ENCODE measurements around the gene BABAM1.
A peak's percentile ranks its signal among the peaks of the same experiment; 100 is the strongest.
"Not testable (repeated sequence)": the region's sequence is repeated elsewhere in the genome, so short reads cannot be mapped to it uniquely, and the experiment has no call there.

The BABAM1 gene

DNA sequence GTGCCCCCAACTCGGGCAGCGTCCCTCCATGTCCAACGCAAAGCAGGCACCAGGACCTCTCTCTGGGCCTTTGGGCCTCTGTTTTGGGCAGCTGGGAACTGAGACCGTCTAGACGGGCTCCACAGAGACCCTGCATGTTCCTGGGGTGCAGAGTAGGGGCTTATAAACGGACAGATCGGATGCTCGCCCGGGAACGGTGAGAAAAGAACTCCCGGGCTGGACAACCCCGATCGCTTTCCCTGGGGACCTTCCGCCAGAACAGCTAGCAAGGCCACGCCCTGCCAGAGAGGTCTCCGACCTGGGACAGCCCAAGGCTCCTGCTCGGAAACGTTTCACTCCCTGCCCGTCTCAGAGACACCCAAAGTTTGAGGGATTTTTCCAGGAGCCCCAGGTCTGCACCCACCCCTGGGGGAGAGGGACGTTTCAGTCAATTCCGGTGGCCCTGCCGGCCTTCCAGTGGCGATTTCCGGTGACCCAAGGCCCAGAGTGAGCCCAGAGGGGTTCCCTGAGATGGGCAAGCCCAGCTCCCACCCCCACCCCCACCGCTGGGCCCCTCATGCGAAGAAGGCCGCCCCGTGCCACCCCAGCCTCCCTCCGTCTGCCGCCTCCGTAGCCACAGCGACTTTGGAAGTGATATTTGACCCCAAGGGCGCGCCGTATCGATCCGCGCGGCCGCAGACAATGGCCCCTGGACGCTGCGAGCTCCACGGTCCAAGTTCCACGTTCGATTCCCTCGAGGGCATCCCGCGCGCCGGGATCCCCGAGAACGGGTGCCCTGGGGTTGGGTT is 23.2 kb upstream of the BABAM1 start:
- DNase-seq: no peak

DNA sequence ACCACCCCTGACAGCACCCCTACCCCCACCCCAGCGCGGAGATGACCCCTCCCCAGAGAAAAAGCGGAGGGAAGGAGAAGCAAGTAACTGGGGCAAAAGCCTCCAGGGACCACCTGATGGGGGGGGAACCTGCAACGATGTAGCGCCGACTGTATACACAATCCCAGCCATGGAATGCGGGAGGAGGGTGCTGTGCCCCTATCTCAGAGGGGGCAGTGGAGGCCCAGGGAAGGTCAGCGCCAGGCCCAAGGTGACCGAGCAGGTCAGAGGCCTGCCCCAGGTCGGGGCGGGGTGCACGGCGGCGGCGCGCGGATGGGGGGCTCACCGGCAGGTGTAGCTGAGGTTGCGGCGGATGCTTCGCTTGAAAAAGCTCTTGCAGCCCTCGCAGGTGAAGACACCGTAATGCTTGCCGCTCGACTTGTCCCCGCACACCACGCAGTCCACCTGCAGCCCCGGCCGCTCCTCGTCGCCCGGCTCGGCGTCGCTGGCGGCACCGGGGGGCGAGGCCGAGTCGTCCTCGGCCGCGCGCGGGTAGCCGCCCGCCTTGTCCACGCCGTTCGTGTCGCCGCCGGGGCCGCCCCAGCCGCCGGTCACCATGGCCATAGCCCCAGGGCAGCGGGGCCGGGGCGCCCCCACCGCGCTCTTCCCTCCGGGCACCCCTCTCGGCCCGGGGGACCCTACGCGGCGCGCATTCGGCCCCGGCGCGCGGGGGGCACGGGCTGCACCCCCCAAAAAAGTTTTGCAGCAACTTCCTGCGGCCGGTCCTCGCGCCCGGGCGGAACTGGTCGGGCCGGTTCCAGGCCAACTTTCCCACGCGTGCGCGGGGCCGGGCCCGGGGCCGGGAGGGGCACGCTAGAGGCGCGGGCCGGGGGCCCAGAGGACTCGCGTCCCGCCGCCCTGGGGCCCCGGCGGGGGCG is 22.4 kb upstream of the BABAM1 start:
- DNase-seq: no peak

DNA sequence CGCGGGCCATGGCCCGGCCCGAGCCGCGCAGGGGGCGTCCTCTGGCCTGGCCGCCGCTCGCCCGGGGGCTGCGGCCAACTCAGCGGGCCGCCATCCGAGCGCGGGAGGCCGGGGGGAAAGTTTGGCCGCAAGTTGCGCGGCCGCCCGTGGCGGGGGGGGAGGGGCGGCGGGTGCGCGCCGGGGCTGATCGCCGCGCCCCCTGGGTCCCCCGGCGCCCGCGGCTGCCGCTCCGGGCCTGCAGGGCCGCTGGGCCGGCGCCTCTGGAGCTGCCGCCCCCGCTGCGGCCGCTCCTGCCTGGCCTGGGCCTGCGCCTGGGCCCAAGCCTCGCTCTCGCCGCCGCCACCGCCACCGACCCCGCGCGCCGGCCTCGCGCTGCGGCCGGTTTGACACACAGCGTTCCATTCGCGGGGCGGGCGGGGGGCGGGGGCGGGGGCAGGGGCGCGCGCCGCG is 21.7 kb upstream of the BABAM1 start, which contains the start of gene NR2F6:
NR2F6 (minus strand) TSS at position 385 of the 450 bp plus-strand sequence. CDS start 699 bp downstream, outside the sequence.
- no peak for DNase-seq

DNA sequence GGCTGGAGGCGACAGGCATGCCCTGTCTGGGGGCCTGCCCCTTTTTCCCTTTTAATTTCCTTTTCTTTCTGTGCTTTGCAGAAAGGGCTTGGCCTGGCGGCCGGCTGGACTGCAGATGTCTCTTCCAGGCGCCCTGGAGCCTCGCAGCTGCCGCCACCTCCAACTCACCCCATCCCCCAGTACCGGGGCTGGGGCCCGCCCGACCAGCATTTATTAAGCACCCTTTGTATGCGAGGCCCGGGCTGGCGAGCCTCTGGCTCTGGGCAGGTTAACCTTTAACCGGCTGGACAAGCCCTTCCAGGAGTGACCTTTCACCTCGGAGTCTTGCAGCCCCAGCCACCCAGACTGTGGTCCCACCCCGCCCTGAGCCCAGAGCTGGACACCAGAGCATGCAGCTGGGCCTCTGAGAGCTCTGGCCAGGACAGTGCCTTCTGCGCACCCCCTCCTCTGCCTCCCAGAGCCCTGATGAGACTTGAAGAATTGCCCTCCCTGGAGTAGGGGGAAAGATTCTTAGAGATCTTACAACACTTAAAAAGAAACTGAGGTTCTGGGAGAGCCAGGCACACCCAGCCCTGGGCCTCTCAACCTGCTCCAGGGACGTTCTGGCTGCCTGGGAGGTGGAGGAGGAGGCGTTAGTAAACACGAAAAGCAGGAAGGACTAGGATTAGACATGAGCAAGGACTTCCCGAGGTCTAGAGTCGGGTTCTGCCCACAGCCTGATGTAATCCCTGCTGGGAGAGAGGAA is 20.4 kb upstream of the BABAM1 start:
- DNase-seq: no peak

DNA sequence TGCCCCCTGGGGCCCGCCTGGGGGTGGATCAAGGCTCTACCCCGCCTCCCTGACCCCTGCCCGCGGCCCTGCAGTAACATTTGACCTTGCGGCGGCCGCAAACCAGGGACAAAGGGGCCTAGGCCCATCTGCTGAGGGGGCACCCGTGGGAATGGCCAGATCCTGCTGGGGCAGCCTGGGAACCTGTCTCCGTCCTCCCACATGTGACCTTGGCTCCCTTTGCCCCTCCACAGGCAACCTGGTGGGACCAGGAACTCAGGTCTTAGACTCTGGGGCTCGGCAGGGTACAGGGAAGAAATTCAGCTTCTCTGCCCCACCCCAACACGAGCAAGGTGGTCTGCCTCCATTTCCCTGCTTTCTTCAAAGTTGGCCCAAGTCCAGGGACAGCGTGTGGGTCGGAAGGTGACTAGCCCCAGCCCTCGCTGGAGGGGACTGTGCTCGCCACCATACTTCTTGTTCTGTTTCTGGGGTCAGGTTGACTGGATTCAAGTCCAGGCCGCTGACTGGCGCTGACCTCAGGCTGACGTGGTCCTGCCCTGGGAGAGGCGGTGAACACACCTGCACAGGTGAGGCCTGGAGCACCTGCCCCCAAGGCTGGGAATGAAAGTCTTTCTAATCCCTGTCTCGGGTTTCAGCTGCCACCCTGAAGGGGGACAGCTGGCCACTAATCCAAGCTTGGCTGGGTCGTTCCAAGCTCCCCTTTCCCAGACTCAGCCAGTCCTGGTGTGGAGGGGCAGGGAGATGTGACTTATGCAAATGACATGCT is 19.0 kb upstream of the BABAM1 start:
- no peak for DNase-seq

DNA sequence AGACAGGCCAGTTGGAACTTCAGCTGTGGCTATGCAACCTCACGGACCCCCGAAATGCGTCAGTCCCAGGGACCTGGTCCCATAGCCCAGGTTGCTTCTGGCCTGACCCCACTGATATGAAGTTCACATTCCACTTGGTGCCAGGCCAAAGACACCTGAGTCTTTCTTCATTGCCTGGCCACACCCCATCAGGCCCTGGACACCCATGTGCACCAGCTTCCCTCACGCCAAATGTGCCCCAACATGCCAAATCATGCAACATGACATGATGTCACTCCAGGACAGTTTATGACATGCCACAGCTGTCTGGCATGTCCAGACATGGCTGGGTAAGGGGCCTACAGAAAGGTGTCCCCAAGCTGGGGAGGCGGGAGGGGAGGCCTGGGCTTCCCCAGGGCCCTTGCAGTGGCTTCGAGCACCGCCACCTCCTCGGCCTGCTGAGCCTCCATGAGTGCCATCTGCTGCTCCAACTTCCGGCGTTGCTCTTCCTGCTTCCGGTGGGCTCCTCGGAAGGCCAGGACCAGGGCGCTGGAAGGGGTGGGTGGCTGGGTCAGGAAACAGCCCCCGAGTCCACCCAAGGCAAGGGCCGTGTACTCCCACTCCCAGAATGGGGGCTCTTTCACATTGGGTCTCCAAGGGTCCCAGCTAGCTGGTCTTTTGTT is 17.2 kb upstream of the BABAM1 start:
- DNase-seq: no peak

DNA sequence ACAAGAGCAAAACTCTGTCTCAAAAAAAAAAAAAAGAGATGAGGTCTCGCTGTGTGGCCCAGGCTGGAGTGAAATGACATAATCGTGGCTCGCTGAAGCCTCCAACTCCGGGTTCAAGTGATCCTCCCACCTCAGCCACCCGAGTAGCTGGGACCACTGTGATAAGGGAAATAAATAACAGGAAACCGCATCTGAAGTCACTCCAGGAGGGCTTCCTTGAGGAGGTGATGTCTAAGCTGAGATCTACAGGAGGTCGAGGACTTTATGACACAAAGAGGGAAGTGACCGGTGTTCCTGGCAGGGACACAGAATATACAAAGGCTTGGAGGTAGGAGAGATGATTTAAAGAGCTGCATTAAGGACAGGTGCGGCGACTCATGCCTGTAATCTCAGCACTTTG is 12.6 kb upstream of the BABAM1 start:
- no peak for DNase-seq

DNA sequence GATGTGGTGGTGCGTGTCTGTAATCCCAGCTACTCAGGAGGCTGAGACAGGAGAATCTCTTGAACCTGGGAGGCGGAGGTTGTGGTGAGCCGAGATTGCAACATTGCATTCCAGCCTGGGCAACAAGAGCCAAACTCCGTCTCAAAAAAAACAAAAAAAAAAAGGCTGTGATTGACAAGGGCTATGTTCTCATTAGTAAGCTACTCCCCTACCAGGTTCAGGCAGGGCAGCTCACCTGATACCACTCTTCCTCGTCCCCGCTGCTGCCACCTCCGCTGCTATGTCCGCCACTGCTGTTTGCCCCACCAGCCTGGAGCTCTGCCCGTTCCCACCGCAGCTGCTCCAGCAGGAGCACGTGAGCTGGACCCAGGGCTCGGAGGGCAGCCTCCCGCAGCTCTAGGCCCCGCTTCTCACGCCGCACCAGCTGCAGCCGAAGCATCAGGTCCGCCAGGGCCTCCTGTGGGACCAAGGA is 12.1 kb upstream of the BABAM1 start:
- DNase-seq: no peak

DNA sequence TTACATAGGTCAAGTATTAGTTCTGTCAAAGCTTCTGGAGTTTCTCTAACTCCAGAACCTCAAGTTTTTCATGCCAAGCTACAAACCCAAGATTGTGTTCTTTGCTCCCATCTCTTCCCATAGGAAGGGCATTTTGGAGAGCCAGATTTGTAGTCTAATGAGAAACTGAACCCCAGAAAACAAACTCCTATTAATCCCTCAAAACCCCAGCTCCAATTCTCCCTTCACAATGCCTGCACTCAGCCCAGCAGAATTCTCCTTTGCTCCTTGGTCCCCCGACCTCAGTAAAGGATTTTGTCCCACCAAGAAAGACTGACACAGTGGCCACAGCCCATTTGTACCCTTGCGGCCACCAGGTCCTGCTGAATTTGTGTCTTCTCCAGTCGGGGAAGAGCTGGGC is 11.1 kb upstream of the BABAM1 start:
- no peak for DNase-seq

DNA sequence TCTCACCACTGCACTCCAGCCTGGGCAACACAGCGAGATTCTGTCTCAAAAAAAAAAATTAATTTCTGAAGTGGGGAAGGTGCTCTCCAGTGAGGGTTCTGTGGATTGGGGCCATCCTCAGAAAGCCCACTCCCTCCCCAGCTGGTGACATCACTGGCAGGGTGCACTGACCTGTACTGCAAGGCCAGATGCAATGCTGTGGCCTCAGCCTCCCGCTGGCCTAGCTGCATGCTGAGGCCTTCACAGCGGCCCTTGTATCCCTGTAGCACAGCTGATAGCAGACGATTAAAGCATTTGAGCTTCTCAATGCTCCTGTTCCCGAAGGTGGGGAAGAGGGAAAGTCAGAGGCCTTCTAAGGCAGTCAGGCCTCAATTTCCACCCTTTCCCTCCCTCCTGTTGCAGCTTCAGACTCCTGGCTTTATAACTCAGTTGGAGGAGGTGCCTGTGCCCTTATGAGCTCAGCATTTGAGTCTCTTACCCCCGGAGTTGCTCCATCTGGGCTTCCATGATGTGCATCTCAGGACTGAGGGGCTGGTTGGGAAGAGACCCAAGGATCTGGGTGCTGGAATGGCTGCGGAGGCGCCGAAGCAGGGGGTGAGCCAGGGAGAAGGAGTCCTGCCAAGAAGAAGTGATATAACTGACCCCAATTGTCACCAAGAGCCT is 8.0 kb upstream of the BABAM1 start:
- DNase-seq: no peak

DNA sequence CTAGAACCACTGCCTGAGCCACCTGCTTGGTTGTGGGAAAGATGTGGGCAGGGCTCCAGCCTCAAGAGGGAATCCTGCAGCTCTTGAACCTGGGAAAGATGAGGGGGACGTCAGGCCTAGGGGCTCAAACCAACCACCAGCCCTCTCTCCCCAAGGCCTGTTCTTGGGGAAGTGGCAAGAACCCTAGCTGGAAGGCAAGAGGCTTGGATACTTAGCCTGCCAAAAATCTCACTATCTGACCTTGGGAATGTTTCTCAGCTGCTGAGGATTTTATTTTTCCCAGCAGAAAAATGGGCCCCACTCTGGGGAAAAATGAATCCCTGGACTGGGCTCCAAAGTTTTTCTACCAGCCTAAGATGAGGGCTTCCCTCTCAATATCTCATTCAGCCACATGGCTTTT is 7.3 kb upstream of the BABAM1 start:
- DNase-seq: no peak

DNA sequence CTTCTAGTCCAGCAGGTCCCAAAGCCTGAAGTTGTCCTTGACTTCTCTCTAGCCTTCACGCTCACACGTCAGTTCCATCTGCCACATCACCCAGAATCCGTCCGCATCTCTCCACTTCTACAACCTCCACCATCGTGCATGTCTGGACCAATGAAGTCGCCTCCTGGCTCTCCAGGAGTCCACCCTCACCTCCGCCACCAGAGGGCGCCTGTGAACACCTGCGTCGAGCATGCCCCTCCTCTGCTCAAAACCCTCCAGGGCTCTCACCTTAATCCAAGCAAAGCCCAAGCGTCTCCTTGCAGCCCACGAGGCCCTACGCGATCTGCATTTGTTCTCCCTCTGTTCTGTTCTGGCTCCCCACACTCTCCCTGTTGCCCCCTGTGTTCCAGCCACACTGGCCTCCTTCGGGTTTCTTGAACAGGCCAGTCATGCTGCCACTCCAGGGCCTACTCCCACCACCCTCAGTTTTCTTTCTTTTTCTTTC is 6.4 kb upstream of the BABAM1 start:
- peak; percentile 81 for DNase-seq

DNA sequence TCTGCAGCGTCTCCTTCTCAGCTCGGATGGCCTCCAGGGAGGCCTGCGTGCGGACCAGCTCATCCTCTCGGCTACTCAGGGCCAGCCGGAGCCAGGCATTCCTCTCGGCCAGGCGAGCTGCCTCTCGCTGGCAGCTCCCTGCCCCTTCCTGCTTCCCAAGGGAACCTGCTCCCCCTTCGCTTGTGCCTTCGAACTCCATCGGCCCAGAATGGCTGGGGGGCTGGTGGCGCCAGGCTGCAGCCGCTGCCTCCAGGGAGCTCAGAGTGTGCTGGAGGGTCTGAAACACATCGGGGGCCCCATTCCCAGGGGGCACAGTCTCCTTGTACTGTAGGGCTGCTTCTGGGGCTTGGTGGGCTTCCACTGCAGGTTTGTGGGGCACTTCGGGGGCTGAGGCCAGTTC is 4.7 kb upstream of the BABAM1 start:
- no peak for DNase-seq

DNA sequence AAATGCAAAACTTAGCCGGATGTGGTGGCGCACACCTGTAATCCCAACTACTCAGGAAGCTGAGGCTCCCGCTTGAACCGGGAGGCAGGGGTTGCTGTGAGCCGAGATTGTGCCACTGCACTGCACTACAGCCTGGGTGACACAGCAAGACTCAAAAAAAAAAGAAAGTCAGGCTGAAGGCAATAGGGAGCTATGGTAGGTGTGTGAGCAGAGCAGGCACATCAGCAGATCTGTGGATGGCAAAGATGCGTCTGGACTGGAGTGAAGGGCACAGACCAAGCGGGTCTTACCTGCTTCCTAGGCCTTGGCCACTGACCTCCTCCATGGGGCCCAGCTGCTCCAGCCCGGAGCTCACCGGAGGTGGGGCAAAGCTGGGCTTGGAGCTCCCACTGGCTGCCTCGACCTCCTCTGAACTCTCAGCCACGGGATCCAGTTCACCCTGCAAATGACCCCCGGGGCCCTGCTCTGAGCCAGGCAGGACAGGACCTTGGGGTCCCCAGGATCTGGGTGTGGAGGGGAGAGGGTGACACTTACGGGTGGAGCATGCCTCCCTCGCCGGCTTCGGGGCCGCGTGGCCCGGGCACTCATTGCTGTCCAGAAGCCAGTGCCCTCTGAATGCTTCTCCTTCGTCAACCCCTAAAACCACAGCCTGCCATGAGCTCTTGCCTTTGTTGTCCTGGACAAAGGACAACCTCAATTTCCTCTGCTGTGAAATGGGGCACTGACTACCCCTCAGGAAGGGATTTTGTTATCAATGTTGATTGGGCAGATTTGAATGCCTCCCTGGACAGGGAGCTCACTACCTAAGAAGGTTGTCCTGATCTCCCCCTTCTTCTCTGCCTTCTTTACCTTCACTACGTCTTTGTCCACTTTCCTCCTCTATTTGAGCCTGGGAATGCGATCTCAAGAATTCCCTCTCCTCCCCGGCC is 3.3 kb upstream of the BABAM1 start:
- no peak for DNase-seq

DNA sequence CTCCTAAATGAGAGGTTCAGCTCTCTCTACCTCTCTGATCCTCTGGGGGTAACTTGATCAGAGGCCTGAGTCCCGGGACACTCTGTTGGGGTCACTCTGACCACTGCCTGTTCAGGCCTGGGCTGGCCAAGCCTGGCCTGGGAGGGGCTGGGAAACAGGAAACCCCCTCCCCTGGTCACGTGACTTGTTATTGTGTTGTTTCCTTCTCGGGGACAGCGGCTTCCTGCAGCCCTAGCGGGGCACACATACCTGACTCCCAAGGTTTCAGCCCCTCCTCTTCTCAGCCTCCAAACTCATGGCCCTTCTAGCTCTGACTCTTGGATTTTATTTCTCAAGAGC is 2.6 kb upstream of the BABAM1 start, which contains the start of gene USHBP1:
USHBP1 (minus strand) TSS at position 105 of the 339 bp plus-strand sequence. CDS start 446 bp downstream, outside the sequence.
- DNase-seq: no peak

DNA sequence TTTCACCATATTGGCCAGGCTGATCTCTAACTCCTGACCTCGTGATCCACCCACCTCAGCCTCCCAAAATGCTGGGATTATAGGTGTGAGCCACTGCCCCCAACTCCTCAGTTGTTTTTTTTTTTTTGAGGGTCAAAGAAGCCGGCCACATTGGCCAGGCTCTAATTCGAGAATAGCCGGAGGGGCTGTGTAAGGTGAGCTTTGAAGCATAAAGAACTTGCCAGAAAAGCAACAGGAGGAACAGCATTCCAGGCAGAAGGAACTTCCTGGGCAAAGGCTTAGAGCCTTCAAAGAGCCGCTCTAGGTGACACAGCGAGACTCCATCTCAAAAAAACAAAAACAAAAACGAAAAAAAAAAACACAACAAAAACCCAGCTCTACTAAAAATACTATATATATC is 1.2 kb upstream of the BABAM1 start:
- no peak for DNase-seq

DNA sequence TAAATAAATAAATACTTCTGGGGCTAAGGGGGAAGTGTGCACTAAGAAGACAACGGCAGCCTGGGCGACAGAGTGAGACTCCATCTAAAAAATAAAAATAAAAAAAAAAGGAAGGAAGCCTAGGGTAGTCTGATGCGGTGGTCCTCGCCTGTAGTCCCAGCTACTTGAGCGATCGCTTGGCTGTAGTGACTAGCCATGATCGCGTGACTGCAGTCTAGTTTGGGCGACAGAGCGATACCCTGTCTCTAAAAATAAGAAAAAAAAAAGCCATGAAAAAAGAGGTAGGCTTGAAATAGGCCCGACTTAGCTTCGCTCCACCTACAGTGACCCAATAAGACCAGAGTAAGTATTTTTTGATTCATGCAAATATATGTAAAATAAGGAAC is 661 bp upstream of the BABAM1 start:
- no peak for DNase-seq

DNA sequence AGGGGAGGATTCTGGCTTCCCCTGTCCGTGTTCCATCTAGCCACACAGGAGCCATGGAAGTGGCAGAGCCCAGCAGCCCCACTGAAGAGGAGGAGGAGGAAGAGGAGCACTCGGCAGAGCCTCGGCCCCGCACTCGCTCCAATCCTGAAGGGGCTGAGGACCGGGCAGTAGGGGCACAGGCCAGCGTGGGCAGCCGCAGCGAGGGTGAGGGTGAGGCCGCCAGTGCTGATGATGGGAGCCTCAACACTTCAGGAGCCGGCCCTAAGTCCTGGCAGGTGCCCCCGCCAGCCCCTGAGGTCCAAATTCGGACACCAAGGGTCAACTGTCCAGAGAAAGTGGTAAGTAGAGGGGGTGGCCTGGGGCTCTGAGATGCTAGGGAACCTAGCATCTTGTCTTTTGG is 1.5 kb downstream of the BABAM1 start:
- no peak for DNase-seq

DNA sequence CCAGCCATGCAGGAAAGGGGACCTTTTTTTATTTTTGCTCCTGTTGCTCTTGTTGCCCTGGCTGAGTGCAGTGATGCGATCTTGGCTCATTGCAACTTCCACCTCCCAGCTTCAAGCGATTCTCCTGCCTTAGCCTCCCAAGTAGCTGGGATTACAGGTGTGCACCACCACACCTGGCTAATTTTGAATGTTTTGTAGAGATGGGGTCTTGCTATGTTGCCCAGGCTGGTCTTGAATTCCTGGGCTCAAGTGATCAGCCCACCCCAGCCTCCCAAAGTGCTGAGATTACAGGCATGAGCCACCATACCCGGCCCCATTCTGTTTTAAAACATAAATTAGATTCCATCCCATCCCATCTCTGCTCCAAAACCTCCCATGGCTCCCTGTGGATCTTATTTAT is 7.6 kb downstream of the BABAM1 start:
- DNase-seq: not testable (repeated sequence)

Data from activated effector memory CD4-positive, alpha-beta T cell treated with Interleukin-2 at 50 U/mL for 16 hours (primary cell).